Hindlimb muscle (tissue), 1 donor: ENCODE measurements around the gene NXF1. TPM values are rescaled to one million over a fixed set of nuclear protein-coding genes. Genes with fewer than 3 reads are reported as not detected.
"Not testable (repeated sequence)": the region's sequence is repeated elsewhere in the genome, so short reads cannot be mapped to it uniquely, and the experiment has no call there.

Experiments
- DNase-seq: peaks from one replicate; pipeline ENCODE4 v3.0.0-alpha.2; 2013
- polyA plus RNA-seq: library from polyadenylated mRNA; unstranded; fragments of 120-200 nt; gene quantifications from one replicate; pipeline ENCODE4 v1.2.1, GENCODE V29; 2013; ENCODE audit not compliant: insufficient read length

NXF1 gene
- polyA plus RNA-seq, 1 donor = 75.4 TPM

- DNase-seq = peak; percentile 99
Measured at GRCh38 chr11:62787005-62787759, 18.1 kb downstream of the NXF1 start, which contains the start of gene TMEM179B. Gene TMEM179B (plus strand): TSS chr11:62787402. CDS start chr11:62787432, 30 bp downstream.

DNA sequence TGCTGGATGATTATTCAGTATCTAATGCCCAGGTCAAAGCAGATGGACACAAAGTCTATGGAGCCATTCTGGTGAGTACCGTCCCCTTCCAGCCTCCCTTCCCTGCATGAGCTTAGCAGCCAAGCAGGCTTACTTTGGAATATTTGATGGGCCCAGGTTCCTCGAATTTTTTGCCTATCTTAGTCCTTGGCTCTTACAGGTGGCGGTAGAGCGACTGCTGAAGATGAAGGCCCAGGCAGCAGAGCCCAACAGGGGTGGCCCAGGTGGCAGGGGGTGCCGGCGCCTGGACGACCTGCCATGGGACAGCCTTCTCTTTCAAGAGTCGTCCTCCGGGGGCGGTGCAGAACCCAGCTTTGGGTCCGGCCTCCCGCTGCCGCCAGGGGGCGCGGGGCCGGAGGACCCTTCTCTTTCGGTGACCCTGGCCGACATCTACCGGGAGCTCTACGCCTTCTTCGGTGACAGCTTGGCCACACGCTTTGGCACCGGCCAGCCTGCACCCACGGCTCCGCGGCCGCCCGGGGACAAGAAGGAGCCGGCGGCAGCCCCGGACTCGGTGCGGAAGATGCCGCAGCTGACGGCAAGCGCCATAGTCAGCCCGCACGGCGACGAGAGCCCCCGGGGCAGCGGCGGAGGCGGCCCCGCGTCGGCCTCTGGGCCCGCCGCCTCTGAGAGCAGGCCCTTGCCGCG, 18.8 kb downstream of the NXF1 start:
- DNase-seq = peak; percentile 91

DNA sequence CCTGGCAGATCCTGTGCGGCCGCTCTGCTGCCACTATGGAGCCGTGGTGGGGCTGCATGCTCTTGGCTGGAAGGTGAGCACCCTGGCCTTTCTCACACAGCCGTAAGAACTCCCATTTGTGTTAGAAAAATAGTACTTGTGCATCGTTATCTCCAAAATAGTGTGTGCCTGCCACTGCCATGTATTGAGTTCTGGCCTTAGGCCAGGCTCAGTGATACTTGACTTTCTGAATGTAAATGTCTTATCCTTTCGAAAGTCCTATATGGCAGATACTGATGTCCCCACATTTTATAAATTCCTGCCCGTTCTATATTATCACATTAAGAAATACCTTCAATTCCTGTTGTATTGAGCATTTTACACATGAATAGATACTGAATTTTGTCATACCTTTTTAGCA, 22.5 kb downstream of the NXF1 start:
- DNase-seq = no peak

GRCh38 chr11:62778441-62778840, 26.8 kb downstream of the NXF1 start:
- DNase-seq = no peak

- DNase-seq = no peak
Measured at GRCh38 chr11:62777389-62777788, 27.9 kb downstream of the NXF1 start.

DNA sequence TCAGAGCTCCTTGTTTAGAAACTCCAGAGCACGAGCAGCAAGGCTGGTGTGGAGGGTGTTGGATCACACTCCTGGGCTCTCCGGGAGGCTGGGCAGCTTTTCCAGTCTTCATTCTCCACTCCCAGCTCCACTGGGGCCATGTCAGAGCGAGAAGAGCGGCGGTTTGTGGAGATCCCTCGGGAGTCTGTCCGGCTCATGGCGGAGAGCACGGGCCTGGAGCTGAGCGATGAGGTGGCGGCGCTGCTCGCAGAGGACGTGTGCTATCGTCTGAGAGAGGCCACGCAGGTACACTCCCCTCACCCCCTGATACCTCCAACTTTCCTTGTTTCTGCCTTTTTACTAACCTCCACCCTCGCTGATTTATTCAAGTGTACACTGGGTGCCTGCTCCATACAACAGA, 29.6 kb downstream of the NXF1 start:
- no peak for DNase-seq

- DNase-seq = no peak
Measured at GRCh38 chr11:62774407-62774806, 30.8 kb downstream of the NXF1 start.

- peak; percentile 96 for DNase-seq
Measured at GRCh38 chr11:62771144-62772021, 33.9 kb downstream of the NXF1 start, which contains the start of gene TAF6L. Gene TAF6L (plus strand): TSS chr11:62771396. CDS start chr11:62775784, 4,388 bp downstream.

- no peak for DNase-seq
Measured at GRCh38 chr11:62770778-62771143, 34.5 kb downstream of the NXF1 start.

GRCh38 chr11:62760867-62761227, 44.4 kb downstream of the NXF1 start:
- DNase-seq = not testable (repeated sequence)

GRCh38 chr11:62757846-62758788, 47.1 kb downstream of the NXF1 start:
- no peak for DNase-seq

- no peak for DNase-seq
Measured at GRCh38 chr11:62755086-62755615, 50.1 kb downstream of the NXF1 start.

- DNase-seq = peak; percentile 97
Measured at GRCh38 chr11:62753736-62754603, 51.3 kb downstream of the NXF1 start, which contains the start of gene ZBTB3. Gene ZBTB3 (minus strand): TSS chr11:62754160. CDS start chr11:62753664, 496 bp downstream.

- no peak for DNase-seq
Measured at GRCh38 chr11:62752994-62753735, 52.1 kb downstream of the NXF1 start.

DNA sequence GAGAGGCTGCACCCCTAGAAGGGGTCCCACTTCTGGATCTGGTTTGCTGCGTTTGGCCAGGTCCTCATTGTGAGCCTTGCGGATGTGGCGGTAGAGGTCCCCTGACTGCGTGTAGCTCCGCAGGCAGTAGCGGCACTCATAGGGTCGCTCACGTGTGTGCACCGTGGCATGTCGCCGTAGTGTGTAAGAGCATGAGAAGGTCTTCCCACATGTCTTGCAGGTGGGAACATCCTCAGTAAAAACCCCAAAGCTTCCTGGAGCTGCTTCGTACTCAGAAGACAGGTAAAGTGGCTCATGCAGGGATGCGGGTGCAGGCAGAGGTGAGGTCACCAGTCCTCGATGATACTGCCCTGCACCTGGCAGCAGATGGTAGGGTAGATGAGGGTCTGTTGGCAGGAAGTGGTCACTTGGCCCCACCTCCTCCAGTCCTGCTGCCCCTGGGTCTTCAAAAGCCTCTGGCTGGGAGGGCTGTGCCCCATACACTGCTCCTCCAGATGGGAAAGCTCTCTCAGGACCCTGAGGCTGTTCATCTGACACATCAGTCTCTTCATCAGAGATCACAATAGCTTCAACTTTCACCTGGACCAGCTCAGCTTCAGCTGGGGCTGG, 53.0 kb downstream of the NXF1 start:
- no peak for DNase-seq

DNA sequence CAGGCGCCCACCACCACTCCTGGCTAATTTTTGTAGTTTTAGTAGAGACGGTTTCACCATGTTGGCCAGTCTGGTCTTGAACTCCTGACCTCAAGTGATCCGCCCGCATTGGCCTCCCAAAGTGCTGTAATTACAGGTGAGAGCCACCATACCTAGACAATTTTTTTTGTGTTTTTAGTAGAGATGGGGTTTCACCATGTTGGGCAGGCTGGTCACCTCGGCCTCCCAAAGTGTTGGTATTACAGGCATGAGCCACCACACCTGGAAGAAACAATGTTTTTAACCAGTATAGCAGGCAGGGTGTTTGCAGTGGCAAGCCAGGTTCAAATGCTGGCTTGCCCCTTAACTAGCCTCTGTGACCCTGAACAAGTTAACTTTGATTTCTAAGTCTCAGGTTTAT, 55.3 kb downstream of the NXF1 start:
- DNase-seq = not testable (repeated sequence)

DNA sequence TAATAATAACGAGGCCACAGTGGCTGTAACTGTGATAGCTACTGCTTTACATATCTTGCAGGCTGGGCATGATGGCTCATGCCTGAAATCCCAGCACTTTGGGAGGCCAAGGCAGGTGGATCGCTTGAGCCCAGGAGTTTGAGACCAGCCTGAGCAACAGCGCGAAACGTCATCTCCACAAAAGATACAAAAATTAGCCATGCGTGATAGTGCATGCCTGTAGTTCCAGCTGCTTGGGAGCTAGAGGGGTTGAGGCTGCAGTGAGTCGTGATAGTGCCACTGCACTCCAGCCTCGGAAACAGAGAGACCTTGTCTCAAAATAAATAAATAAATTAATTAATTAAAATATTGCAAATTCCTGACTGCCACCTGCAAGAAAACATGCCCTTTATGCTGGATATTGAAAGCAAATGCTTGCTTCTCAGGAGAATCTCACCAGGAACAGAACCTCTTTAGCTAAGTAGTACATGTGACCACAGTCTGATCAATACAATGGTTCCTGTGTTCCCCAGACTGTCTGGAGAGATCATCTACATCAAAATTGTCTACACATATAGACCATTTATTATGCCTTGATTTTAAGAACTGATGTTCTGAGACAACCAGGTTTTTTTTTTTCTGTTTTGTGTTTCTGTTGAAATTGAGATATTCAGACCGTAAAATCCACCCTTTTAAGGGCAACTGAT, 57.6 kb downstream of the NXF1 start:
- DNase-seq = no peak
